Neuronal stem cell (in vitro differentiated cells): Measurements from ENCODE around the gene CHST14.

Experiments
- DNase-seq: peaks from one replicate; pipeline ENCODE4 v3.0.0-alpha.2; 2013; ENCODE audit warnings: low spot score
- H2AFZ ChIP-seq: one replicate; pipeline ENCODE4 v1.6.1; 2013; ENCODE audit warnings: mild to moderate bottlenecking, low read length, inconsistent platforms
- H2AK5ac ChIP-seq: 2 replicates; pipeline ENCODE4 v1.6.1; 2013; ENCODE audit warnings: low read depth, mild to moderate bottlenecking, inconsistent platforms, low read length, moderate library complexity, mixed read lengths
- H2BK120ac ChIP-seq: 2 replicates; pipeline ENCODE4 v1.6.1; 2013; ENCODE audit warnings: low read depth, mild to moderate bottlenecking, inconsistent platforms, low read length, moderate library complexity, mixed read lengths
- H2BK12ac ChIP-seq: one replicate; pipeline ENCODE4 v1.6.1; 2013; ENCODE audit warnings: low read length, inconsistent platforms
- H2BK15ac ChIP-seq: 2 replicates; pipeline ENCODE4 v1.6.1; 2013; ENCODE audit warnings: mild to moderate bottlenecking, low read length, inconsistent platforms, mixed read lengths
- H2BK5ac ChIP-seq: one replicate; pipeline ENCODE4 v1.6.1; 2013; ENCODE audit warnings: inconsistent platforms, mild to moderate bottlenecking, low read length, moderate library complexity
- H3K14ac ChIP-seq: one replicate; pipeline ENCODE4 v1.6.1; 2013; ENCODE audit warnings: low read length, inconsistent platforms
- H3K18ac ChIP-seq: 2 replicates; pipeline ENCODE4 v1.6.1; 2013; ENCODE audit warnings: low read length, inconsistent platforms
- H3K23ac ChIP-seq: 2 replicates; pipeline ENCODE4 v1.6.1; 2013; ENCODE audit warnings: low read depth, mild to moderate bottlenecking, mixed read lengths, low read length, inconsistent platforms; ENCODE audit not compliant: poor library complexity
- H3K27ac ChIP-seq: replicated peaks from 3 replicates; pipeline ENCODE4 v1.5.1; 2013; ENCODE audit warnings: low read length, inconsistent platforms
- H3K27me3 ChIP-seq, 3 experiments: 2 replicates each; pipeline ENCODE4 v1.6.1; 2013; ENCODE audit warnings: low read length in 3 of 3, mild to moderate bottlenecking in 2 of 3, inconsistent platforms in 1 of 3, low read depth in 1 of 3, mixed read lengths in 1 of 3, moderate library complexity in 1 of 3; ENCODE audit not compliant: control insufficient read depth in 3 of 3, insufficient read depth in 3 of 3
- H3K36me3 ChIP-seq, 2 donors: replicated peaks in 1 of 2; 2 replicates each; pipeline ENCODE4 v1.6.1; 2013; ENCODE audit warnings: low read length in 2 of 2; ENCODE audit not compliant: control insufficient read depth in 2 of 2, insufficient read depth in 2 of 2
- H3K4ac ChIP-seq: 2 replicates; pipeline ENCODE4 v1.6.1; 2013; ENCODE audit warnings: inconsistent platforms, mild to moderate bottlenecking, low read length, moderate library complexity
- H3K4me1 ChIP-seq, 2 donors: 1 replicate in 1 of 2; 2 replicates in 1 of 2; pipeline ENCODE4 v1.6.1; 2013; ENCODE audit warnings: low read length in 2 of 2, low read depth in 1 of 2; ENCODE audit not compliant: control insufficient read depth in 2 of 2, insufficient read depth in 1 of 2
- H3K4me2 ChIP-seq: one replicate; pipeline ENCODE4 v1.6.1; 2013; ENCODE audit warnings: mild to moderate bottlenecking, low read length, inconsistent platforms; ENCODE audit not compliant: insufficient read depth, poor library complexity, severe bottlenecking
- H3K4me3 ChIP-seq, 2 donors: 2 replicates each; pipeline ENCODE4 v1.5.1; 2013; ENCODE audit warnings: low read length in 2 of 2, mild to moderate bottlenecking in 2 of 2, inconsistent platforms in 1 of 2, moderate library complexity in 1 of 2
- H3K79me1 ChIP-seq: one replicate; pipeline ENCODE4 v1.6.1; 2013; ENCODE audit warnings: low read depth, mild to moderate bottlenecking, inconsistent platforms, low read length, moderate library complexity
- H3K9ac ChIP-seq: one replicate; pipeline ENCODE4 v1.6.1; 2013; ENCODE audit warnings: mild to moderate bottlenecking, low read depth, low read length, inconsistent platforms; ENCODE audit not compliant: poor library complexity
- H3K9me3 ChIP-seq, 2 donors: replicated peaks in 1 of 2; 2 replicates each; pipeline versions ENCODE3 to v1.6.1; 2013; ENCODE audit warnings: low read length in 2 of 2, mild to moderate bottlenecking in 2 of 2, inconsistent platforms in 1 of 2, low read depth in 1 of 2, mixed read lengths in 1 of 2, moderate library complexity in 1 of 2; ENCODE audit not compliant: control insufficient read depth in 2 of 2, insufficient read depth in 1 of 2
- H4K8ac ChIP-seq: one replicate; pipeline ENCODE4 v1.6.1; 2013; ENCODE audit warnings: low read depth, mild to moderate bottlenecking, inconsistent platforms, low read length, moderate library complexity
- H4K91ac ChIP-seq: one replicate; pipeline ENCODE4 v1.6.1; 2013; ENCODE audit warnings: low read length, low read depth, mild to moderate bottlenecking, inconsistent platforms; ENCODE audit not compliant: poor library complexity
- WGBS, 2 donors: extraction: QIAGEN DNeasy Blood & Tissue Kit; methylation state at CpG; one replicate each; pipeline ENCODE4 v1.1.7; 2013; ENCODE audit warnings: missing lambda C conversion rate in 2 of 2, mixed read lengths in 1 of 2; ENCODE audit not compliant: insufficient read length in 2 of 2, insufficient replicate concordance in 1 of 2; ENCODE audit errors: extremely low coverage in 2 of 2; 5-methylcytosine and 5-hydroxymethylcytosine counted together

Gene CHST14

DNA sequence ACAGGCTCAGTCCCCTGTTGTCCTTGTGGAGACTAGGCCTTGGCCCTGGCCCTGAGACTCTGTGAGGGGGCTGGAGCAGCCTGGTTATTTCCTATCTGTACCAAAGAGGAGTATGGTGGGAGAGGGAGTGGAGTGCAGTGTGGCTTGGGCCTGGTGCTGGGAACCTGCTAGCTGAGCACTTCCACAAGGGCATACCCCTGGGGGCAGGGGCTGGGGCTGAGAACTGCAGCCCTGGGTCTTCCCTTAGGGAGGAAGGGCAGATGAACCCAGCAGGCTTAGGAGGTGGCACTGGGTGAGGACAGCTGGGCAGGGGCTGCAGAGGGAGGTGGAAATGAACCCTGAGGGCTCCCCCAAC lies 3.5 kb upstream of the CHST14 start:
- H3K14ac ChIP-seq = no peak overlapping the region
- H3K18ac ChIP-seq = no peak overlapping the region
- no peak overlapping the region for H2BK12ac ChIP-seq
- peak overlapping the region; percentile 50 for H3K9ac ChIP-seq
- no peaks in the 10 kb centered on the region for H3K9me3 ChIP-seq
- H2AK5ac ChIP-seq = no peak overlapping the region
- peaks cover 33 to 73% of the 10 kb centered on the region in 2 donors for H3K36me3 ChIP-seq
- peaks cover 0 to 15% of the 10 kb centered on the region in 2 donors for H3K4me1 ChIP-seq
- H3K27ac ChIP-seq = no peak overlapping the region
- peaks cover 13% of the 10 kb centered on the region for H3K79me1 ChIP-seq
- no peak overlapping the region for H4K8ac ChIP-seq
- no peak overlapping the region for H3K4ac ChIP-seq
- no peak overlapping the region for H3K4me3 ChIP-seq
- no peaks in the 10 kb centered on the region for H3K27me3 ChIP-seq
- no peak overlapping the region for H3K23ac ChIP-seq
- H2BK5ac ChIP-seq = no peak overlapping the region
- H2BK15ac ChIP-seq = no peak overlapping the region
- no peak overlapping the region for H4K91ac ChIP-seq
- no peak overlapping the region for H2BK120ac ChIP-seq
- no peak for DNase-seq
- H2AFZ ChIP-seq = no peak overlapping the region
- H3K4me2 ChIP-seq = no peak overlapping the region

DNA sequence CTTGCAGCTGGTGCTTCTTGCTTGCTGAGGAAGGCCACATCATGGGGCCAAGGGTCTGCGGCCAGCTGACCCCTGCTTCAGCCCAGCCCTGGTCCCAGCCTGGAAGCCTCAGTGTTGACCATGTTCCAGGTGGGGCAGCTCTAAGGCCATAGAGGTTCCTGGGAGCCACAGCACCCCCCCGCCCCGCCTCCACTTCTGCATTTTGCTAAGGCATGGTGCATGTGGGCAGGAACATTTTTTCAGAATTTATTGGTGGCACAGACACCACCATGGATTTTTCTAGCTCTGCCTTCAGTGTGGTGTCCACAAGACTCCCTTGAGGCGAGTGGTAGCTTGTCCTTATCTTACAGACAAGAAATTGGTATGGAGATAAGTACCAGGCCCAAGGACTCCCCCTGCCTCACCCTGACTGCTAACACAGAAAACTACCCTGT lies 1.9 kb upstream of the CHST14 start:
- Histone ChIP-seq H3K36me3 (peaks cover 25 to 56% of the 10 kb centered on the region in 2 donors), H3K9me3 (no peaks in the 10 kb centered on the region), H4K91ac (no peak overlapping the region), H2AFZ (no peak overlapping the region), H3K4ac (no peak overlapping the region), H2BK120ac (no peak overlapping the region), H3K4me3 (no peak overlapping the region), H3K79me1 (peaks cover 9% of the 10 kb centered on the region), H2BK12ac (no peak overlapping the region), H4K8ac (no peak overlapping the region), H2AK5ac (no peak overlapping the region), H3K23ac (no peak overlapping the region), H3K27me3 (no peaks in the 10 kb centered on the region), H3K9ac (no peak overlapping the region), H3K14ac (no peak overlapping the region), H2BK15ac (no peak overlapping the region), H3K4me1 (peaks cover 0 to 15% of the 10 kb centered on the region in 2 donors), H3K27ac (no peak overlapping the region), H3K4me2 (no peak overlapping the region), H3K18ac (no peak overlapping the region), H2BK5ac (no peak overlapping the region)
- DNase-seq = no peak
- no CpG with 5 or more reads among the region's 4 CpGs for WGBS, 2 donors

- H3K18ac ChIP-seq = peak overlapping the region; percentile 95
- no peak overlapping the region for H3K14ac ChIP-seq
- H4K91ac ChIP-seq = no peak overlapping the region
- no CpG with 5 or more reads among the region's 7 CpGs for WGBS, 2 donors
- no peaks in the 10 kb centered on the region for H3K9me3 ChIP-seq
- no peak overlapping the region for H2BK5ac ChIP-seq
- H2BK12ac ChIP-seq = no peak overlapping the region
- peaks cover 16 to 46% of the 10 kb centered on the region in 2 donors for H3K36me3 ChIP-seq
- H3K9ac ChIP-seq = peak overlapping the region; percentile 80
- no peak for DNase-seq
- no peak overlapping the region for H2BK15ac ChIP-seq
- H3K27me3 ChIP-seq = no peaks in the 10 kb centered on the region
- peak overlapping the region; percentile 73 for H3K27ac ChIP-seq
- H2BK120ac ChIP-seq = no peak overlapping the region
- H2AFZ ChIP-seq = no peak overlapping the region
- H3K4ac ChIP-seq = no peak overlapping the region
- H4K8ac ChIP-seq = no peak overlapping the region
- peak overlapping the region in 1 of 2 donors; percentile 73 for H3K4me3 ChIP-seq
- peaks cover 0 to 15% of the 10 kb centered on the region in 2 donors for H3K4me1 ChIP-seq
- H3K23ac ChIP-seq = peak overlapping the region; percentile 75
- H2AK5ac ChIP-seq = peak overlapping the region; percentile 72
- H3K79me1 ChIP-seq = peaks cover 9% of the 10 kb centered on the region
- H3K4me2 ChIP-seq = peak overlapping the region; percentile 84
These were observed 901 bp upstream of the CHST14 start for GRCh38 chr15:40469776-40470390.

DNA sequence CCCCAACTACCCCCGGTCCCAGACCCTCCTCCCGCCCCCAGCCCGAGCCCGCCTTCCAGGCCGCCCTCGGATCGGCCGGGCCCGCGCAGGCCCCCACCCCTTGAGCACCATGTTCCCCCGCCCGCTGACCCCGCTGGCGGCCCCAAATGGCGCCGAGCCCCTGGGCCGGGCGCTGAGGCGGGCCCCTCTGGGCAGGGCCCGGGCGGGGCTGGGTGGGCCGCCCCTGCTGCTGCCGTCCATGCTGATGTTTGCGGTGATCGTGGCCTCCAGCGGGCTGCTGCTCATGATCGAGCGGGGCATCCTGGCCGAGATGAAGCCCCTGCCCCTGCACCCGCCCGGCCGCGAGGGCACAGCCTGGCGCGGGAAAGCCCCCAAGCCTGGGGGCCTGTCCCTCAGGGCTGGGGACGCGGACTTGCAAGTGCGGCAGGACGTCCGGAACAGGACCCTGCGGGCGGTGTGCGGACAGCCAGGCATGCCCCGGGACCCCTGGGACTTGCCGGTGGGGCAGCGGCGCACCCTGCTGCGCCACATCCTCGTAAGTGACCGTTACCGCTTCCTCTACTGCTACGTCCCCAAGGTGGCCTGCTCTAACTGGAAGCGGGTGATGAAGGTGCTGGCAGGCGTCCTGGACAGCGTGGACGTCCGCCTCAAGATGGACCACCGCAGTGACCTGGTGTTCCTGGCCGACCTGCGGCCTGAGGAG lies 472 bp downstream of the CHST14 start:
- H3K9me3 ChIP-seq = no peaks in the 10 kb centered on the region
- peaks cover 0 to 15% of the 10 kb centered on the region in 2 donors for H3K4me1 ChIP-seq
- H2BK15ac ChIP-seq = peak overlapping the region; percentile 43
- H4K91ac ChIP-seq = peak overlapping the region; percentile 67
- no peaks in the 10 kb centered on the region for H3K27me3 ChIP-seq
- H3K23ac ChIP-seq = peak overlapping the region; percentile 82
- H3K4me3 ChIP-seq = peak overlapping the region in 1 of 2 donors; percentile 90
- peak overlapping the region; percentile 85 for H2BK120ac ChIP-seq
- H3K14ac ChIP-seq = peak overlapping the region; percentile 94
- H3K4me2 ChIP-seq = peak overlapping the region; percentile 90
- peak overlapping the region; percentile 77 for H2BK12ac ChIP-seq
- peak overlapping the region; percentile 95 for H2BK5ac ChIP-seq
- H4K8ac ChIP-seq = peak overlapping the region; percentile 92
- peaks cover 6% of the 10 kb centered on the region for H3K79me1 ChIP-seq
- peak; percentile 30 for DNase-seq
- H3K36me3 ChIP-seq = peaks cover 5 to 34% of the 10 kb centered on the region in 2 donors
- peak overlapping the region; percentile 76 for H3K4ac ChIP-seq
- peak overlapping the region; percentile 96 for H3K9ac ChIP-seq
- H2AFZ ChIP-seq = no peak overlapping the region
- H3K27ac ChIP-seq = peak overlapping the region; percentile 30
- peak overlapping the region; percentile 99 for H3K18ac ChIP-seq
- no CpG with 5 or more reads among the region's 60 CpGs for WGBS, 2 donors
- peak overlapping the region; percentile 93 for H2AK5ac ChIP-seq
